Measurements from ENCODE around the gene CASQ1.
A peak's percentile ranks its signal among the peaks of the same experiment; 100 is the strongest.

CASQ1 gene

GRCh38 chr1:160205242-160206035 is 15.1 kb downstream of the CASQ1 start, which contains the start of gene PEA15:
Gene PEA15 (plus strand): TSS chr1:160205384. CDS start chr1:160211545, 6,161 bp downstream.
- peak; percentile 90 for DNase-seq

DNA sequence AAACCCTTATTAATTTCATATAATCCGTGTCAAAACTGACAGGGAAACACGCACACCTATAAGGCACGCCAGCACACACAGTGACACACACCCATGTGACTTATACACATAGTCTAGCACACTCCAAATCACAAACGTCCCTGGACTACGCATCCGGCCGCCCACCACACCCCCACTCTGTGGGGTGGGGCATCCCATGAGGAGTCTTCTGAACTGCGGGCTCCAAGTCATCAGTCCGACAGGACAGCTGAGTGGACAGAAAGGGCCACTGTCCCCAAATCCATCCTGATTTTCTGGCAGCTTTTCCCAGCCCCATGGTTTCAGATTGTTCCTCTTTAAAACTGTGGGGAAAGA is 15.6 kb downstream of the CASQ1 start:
- DNase-seq: peak; percentile 64

- no peak for DNase-seq
These were observed 16.2 kb downstream of the CASQ1 start for GRCh38 chr1:160206421-160207117.

DNA sequence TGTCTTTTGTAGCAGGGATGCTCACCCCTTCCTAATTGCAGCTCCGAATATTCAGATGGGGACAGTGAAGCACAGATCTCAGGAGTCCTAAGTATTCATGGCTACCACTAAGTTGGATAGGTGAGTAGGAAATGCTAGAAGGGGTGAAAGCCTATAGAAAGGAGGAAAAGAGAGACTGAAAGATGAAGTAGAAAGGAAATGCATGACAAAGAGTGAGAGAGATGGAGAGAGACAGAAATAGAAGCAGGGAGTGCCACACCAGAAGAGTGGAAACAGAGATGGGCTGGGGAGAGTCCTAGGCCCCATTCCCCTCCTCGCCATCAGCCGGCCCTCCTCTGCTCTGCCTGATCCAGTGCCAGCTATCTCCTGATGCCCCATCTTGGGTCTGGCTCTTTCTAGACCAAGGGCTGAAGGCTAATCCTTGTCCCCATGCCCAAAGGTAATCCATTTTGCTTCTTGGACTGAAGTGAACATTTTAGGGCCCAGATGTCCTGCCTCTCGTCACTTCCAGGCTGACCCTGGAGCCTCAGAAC is 16.8 kb downstream of the CASQ1 start:
- no peak for DNase-seq

GRCh38 chr1:160207771-160208556 is 17.6 kb downstream of the CASQ1 start:
- peak; percentile 75 for DNase-seq

- no peak for DNase-seq
These were observed 18.4 kb downstream of the CASQ1 start for GRCh38 chr1:160208557-160209320.

DNA sequence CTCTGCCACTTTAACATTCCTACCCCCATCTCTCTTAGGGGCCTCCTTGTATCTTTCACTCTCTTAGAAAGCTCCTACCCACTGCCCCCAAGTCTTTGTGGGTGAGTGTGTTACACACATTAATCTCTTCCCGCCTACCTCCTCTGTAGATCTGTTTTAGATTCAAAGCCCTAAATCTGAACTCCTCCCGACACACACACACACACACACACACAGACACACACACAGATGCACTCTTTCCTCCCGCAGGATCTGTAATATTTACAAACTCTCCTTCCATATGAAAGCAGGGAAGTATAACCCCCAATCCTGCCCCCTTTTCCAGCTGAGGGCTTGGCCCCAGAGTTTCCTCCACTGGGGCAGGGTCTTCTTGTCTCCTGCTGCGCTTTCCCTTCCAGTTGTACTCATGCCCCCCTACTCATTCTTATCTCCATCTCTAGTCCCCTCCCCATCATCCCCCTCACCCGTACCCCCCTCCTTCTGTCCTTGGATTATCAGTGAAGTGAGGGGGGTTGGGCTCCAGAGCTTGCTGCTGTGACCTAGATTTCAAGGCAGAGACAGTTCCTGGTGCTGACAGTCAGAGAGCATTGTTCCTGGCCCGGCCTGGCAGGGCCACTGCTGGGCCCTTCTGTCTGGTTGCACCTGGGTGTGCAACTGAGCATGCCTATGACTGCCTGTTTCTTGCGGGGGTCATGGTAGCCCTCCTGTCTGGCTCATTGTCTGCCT is 19.1 kb downstream of the CASQ1 start:
- no peak for DNase-seq

GRCh38 chr1:160210561-160210960 is 20.2 kb downstream of the CASQ1 start:
- no peak for DNase-seq

DNA sequence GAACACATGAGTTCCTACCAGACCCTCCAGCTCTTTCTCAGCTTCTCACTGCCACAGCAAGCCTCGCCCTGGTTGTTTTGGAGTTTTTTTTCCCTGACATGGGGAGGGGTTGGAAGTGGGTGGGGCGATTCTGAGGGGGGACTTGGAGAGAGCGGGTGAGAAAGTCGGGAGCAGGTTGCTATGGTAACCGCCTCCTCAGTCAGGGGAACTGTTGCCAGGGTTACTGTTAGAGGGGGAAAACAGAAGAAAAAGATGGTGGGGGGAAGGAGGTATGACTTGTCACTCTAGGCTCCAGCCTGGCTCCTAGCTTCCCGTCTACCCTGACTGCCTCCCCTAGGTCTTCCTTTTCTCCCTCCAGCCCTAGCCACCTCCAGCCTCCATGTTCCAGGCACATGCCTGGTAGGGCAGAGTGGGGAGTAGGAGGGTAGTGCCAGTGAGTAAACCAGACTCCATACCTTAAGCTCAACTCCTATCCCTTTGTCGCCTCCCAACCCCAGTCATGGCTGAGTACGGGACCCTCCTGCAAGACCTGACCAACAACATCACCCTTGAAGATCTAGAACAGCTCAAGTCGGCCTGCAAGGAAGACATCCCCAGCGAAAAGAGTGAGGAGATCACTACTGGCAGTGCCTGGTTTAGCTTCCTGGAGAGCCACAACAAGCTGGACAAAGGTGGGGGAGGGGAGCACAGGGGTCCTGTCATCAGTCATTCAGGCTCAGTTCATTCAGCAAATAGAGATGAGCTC is 20.8 kb downstream of the CASQ1 start:
- no peak for DNase-seq

- DNase-seq: no peak
These were observed 24.2 kb downstream of the CASQ1 start for GRCh38 chr1:160214481-160215140.

- no peak for DNase-seq
These were observed 25.9 kb downstream of the CASQ1 start for GRCh38 chr1:160216301-160216700.

DNA sequence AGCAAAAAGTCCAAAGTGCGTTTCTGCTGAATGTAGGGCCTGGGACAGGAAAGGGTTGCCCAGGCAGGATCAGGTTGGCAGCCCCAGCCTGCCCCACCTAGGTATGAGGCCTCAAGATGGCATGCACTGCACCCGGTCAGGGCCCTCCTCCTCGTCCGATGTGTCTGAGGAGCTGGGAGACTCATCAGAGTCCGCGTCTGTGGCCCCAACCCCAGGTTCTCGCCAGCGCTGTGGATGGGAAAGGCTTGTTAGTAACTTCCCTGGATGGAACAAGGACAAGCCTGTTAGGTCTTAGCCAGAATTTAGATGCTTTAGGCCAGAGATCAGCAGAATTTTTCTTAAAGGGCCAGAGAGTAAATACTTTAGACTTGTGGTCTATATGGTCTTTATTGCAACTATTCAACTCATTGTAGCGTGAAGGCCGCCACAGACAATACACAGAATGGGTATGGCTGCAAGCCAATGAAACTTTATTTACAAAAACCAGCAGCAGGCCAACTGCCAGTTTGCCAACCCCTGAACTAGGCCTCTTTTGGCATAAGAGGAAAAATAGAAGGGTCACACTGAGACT is 27.2 kb downstream of the CASQ1 start:
- peak; percentile 40 for DNase-seq

DNA sequence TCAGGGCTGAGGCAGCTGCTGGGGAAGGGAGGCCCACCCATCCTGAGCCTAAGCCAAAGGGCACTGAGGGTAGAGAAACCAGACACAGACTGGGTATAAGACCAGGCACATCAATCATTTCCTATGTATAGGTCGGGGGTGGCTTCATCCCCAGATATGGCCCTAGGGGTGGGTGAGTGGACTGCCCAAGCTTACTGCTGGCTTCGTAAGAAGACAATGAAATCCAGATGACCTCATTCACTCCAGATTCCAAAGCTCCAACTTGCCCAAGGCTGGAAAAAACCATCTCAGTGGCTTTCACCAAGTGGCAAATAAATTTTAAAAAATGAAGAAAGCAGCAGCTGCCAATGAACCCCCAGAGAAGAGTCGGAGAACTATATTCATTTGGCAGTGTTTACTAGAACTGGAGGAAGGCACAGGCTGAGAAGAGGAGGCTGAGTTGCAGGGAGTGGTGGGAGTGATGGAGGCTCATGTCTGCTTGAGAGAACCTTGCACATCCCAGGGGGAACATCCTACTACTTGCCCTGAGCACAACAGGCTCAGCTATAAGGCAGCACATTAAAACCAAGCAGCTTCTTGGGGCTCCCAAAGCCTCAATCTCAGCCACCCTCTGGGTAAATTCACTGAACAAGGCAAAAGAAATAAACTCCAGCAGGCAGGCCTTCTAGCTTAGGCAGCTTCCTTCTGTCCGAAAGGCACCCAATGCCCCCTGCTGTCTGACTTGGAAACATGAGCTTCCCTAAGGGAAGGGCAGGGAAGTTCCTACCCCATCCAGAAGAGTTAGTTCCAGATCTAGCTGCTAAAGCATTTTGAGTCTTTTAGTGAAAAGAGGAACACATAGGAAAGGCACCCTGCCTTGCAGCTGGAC is 28.9 kb downstream of the CASQ1 start:
- DNase-seq: peak; percentile 44

GRCh38 chr1:160220301-160220700 is 29.9 kb downstream of the CASQ1 start:
- DNase-seq: no peak

GRCh38 chr1:160221089-160221488 is 30.7 kb downstream of the CASQ1 start:
- no peak for DNase-seq

GRCh38 chr1:160222546-160222945 is 32.2 kb downstream of the CASQ1 start:
- DNase-seq: no peak

GRCh38 chr1:160224606-160225005 is 34.2 kb downstream of the CASQ1 start:
- DNase-seq: no peak

GRCh38 chr1:160225345-160225744 is 35.0 kb downstream of the CASQ1 start:
- no peak for DNase-seq

- DNase-seq: no peak
These were observed 36.2 kb downstream of the CASQ1 start for GRCh38 chr1:160226623-160227022.

All from right hindlimb (tissue), 1 donor.